RPMI7951 (cell line): Measurements from ENCODE around the gene CAMTA1. TPM values are rescaled to one million over a fixed set of nuclear protein-coding genes. Genes with fewer than 3 reads are reported as not detected.
"Not testable (repeated sequence)": the region's sequence is repeated elsewhere in the genome, so short reads cannot be mapped to it uniquely, and the experiment has no call there.

Experiments
- DNase-seq: peaks from one replicate; pipeline ENCODE4 v3.0.0-alpha.2; 2012; ENCODE audit warnings: low read depth
- total RNA-seq: library from RNA; depleted of rRNA; stranded (reverse); fragments of >200 nt; shearing (Covaris generic); gene quantifications from 2 replicates; pipeline ENCODE4 v1.2.3, GENCODE V29; 2014

The CAMTA1 gene
- total RNA-seq, 1 experiment from 2014 or later = 91.0 TPM

- no peak for DNase-seq
Observed at GRCh38 chr1:7303554-7304317, 518.5 kb downstream of the CAMTA1 start.

GRCh38 chr1:7313081-7313546 lies 527.9 kb downstream of the CAMTA1 start:
- DNase-seq = peak; percentile 84

- no peak for DNase-seq
Observed at GRCh38 chr1:7313826-7314225, 528.6 kb downstream of the CAMTA1 start.

- peak; percentile 60 for DNase-seq
Observed at GRCh38 chr1:7315316-7315715, 530.1 kb downstream of the CAMTA1 start.

GRCh38 chr1:7315946-7316345 lies 530.7 kb downstream of the CAMTA1 start:
- no peak for DNase-seq

GRCh38 chr1:7317888-7318287 lies 532.6 kb downstream of the CAMTA1 start:
- DNase-seq = no peak

GRCh38 chr1:7319196-7319595 lies 533.9 kb downstream of the CAMTA1 start:
- no peak for DNase-seq

GRCh38 chr1:7320661-7321060 lies 535.4 kb downstream of the CAMTA1 start:
- DNase-seq = no peak

GRCh38 chr1:7322283-7322785 lies 537.1 kb downstream of the CAMTA1 start:
- DNase-seq = no peak

GRCh38 chr1:7322912-7323311 lies 537.7 kb downstream of the CAMTA1 start:
- no peak for DNase-seq

- DNase-seq = no peak
Observed at GRCh38 chr1:7325254-7325653, 540.0 kb downstream of the CAMTA1 start.

- DNase-seq = no peak
Observed at GRCh38 chr1:7326366-7326765, 541.1 kb downstream of the CAMTA1 start.

- DNase-seq = no peak
Observed at GRCh38 chr1:7327849-7328248, 542.6 kb downstream of the CAMTA1 start.

- no peak for DNase-seq
Observed at GRCh38 chr1:7329868-7330615, 544.8 kb downstream of the CAMTA1 start.

GRCh38 chr1:7330726-7331125 lies 545.5 kb downstream of the CAMTA1 start:
- DNase-seq = not testable (repeated sequence)

- DNase-seq = no peak
Observed at GRCh38 chr1:7331926-7332535, 546.8 kb downstream of the CAMTA1 start.

GRCh38 chr1:7333094-7333493 lies 547.8 kb downstream of the CAMTA1 start:
- no peak for DNase-seq

GRCh38 chr1:7333620-7334019 lies 548.4 kb downstream of the CAMTA1 start:
- DNase-seq = no peak

- peak; percentile 91 for DNase-seq
Observed at GRCh38 chr1:7334475-7335035, 549.3 kb downstream of the CAMTA1 start.

- DNase-seq = peak; percentile 42
Observed at GRCh38 chr1:7335224-7335879, 550.1 kb downstream of the CAMTA1 start.

GRCh38 chr1:7338439-7338838 lies 553.2 kb downstream of the CAMTA1 start:
- DNase-seq = no peak

GRCh38 chr1:7339014-7339413 lies 553.8 kb downstream of the CAMTA1 start:
- no peak for DNase-seq
